HCT116 (cell line): Measurements from ENCODE around the gene SCFD2.

Experiments used
- EZH2phosphoT487 ChIP-seq: fragments of 200-600 bp; IDR thresholded peaks from 2 replicates; pipeline ENCODE4 v1.6.1; 2018; ENCODE audit warnings: antibody characterized with exemption, borderline replicate concordance
- MAX ChIP-seq: IDR thresholded peaks from 2 replicates; pipeline ENCODE4 v1.6.1; 2012
- POLR2A ChIP-seq: IDR thresholded peaks from 2 replicates; pipeline ENCODE4 v1.7.0; 2011; ENCODE audit warnings: borderline replicate concordance; ENCODE audit not compliant: insufficient read depth, insufficient read length; ENCODE audit errors: extremely low read depth

GRCh38 chr4:52991472-52991871 is 374.4 kb downstream of the SCFD2 start:
- TF ChIP-seq MAX, result no peak
- TF ChIP-seq POLR2A, result no peak
- TF ChIP-seq EZH2phosphoT487, result no peak
